SK-N-SH (cell line): ENCODE data around the gene ADGRB2. TPM values are rescaled to one million over a fixed set of nuclear protein-coding genes. Genes with fewer than 3 reads are reported as not detected.

Source experiments
- CTCF ChIA-PET: fragments of 300-600, 350-600 bp; formaldehyde crosslinking; extraction: SDS; loops from one replicate; lab custom pipeline; 2021; lab: Yijun Ruan, JAX
- POLR2A ChIA-PET: fragments of 350-600 bp; sonication (Branson Sonifier 250); formaldehyde crosslinking; extraction: SDS; loops from one replicate; lab custom pipeline; 2020; ENCODE audit warnings: antibody characterized with exemption, inconsistent platforms; lab: Yijun Ruan, JAX
- DNase-seq: peaks from one replicate; pipeline ENCODE4 v3.0.0; 2012
- H2AFZ ChIP-seq: fragments of 200-600 bp; sonication (generic); 2 replicates; pipeline ENCODE4 v1.8.1; 2016; ENCODE audit warnings: antibody characterized with exemption, mild to moderate bottlenecking, low read depth
- H3F3A ChIP-seq: fragments of 200-600 bp; sonication (generic); replicated peaks from 2 replicates; pipeline ENCODE3; 2016; ENCODE audit warnings: antibody characterized with exemption, mild to moderate bottlenecking; ENCODE audit not compliant: insufficient read depth
- H3K27ac ChIP-seq, 2 experiments: fragments of 200-500 bp in 1 of 2; fragments of 200-600 bp in 1 of 2; sonication (Bioruptor generic) in 1 of 2; sonication (generic), shearing (Covaris generic) in 1 of 2; 2 replicates each; pipeline versions ENCODE4 v1.5.1 to v1.6.1; 2014 to 2016; ENCODE audit warnings: low read depth in 2 of 2, inconsistent platforms in 1 of 2, low read length in 1 of 2, mild to moderate bottlenecking in 1 of 2, mixed read lengths in 1 of 2
- H3K27me3 ChIP-seq: fragments of 200-600 bp; sonication (generic), shearing (Covaris generic); 2 replicates; pipeline ENCODE4 v1.6.1; 2016; ENCODE audit warnings: mixed run types; ENCODE audit not compliant: insufficient read depth
- H3K36me3 ChIP-seq, 2 experiments: fragments of 200-500 bp in 1 of 2; fragments of 200-600 bp in 1 of 2; sonication (Bioruptor generic) in 1 of 2; sonication (generic) in 1 of 2; replicated peaks in 1 of 2; 2 replicates each; pipeline versions ENCODE3 to v1.5.1; 2014 to 2016; ENCODE audit warnings: low read length in 1 of 2, mild to moderate bottlenecking in 1 of 2; ENCODE audit not compliant: insufficient read depth in 2 of 2, control insufficient read depth in 1 of 2
- H3K4me1 ChIP-seq, 2 experiments: fragments of 200-500 bp in 1 of 2; fragments of 200-600 bp in 1 of 2; sonication (Bioruptor generic) in 1 of 2; sonication (generic), shearing (Covaris generic) in 1 of 2; 2 replicates each; pipeline versions ENCODE4 v1.5.1 to v1.6.1; 2014 to 2016; ENCODE audit warnings: low read depth in 1 of 2, low read length in 1 of 2, mixed run types in 1 of 2; ENCODE audit not compliant: insufficient read depth in 2 of 2, control insufficient read depth in 1 of 2
- H3K4me2 ChIP-seq: fragments of 200-600 bp; sonication (generic), shearing (Covaris generic); 2 replicates; pipeline ENCODE4 v1.6.1; 2017; ENCODE audit warnings: mixed run types
- H3K4me3 ChIP-seq, 2 experiments: fragments of 200-500 bp in 1 of 2; fragments of 200-600 bp in 1 of 2; sonication (Bioruptor generic) in 1 of 2; sonication (generic), shearing (Covaris generic) in 1 of 2; 2 replicates each; pipeline versions ENCODE4 v1.5.1 to v1.8.1; 2014 to 2016; ENCODE audit warnings: low read depth in 2 of 2, inconsistent platforms in 1 of 2, low read length in 1 of 2, mild to moderate bottlenecking in 1 of 2, mixed read lengths in 1 of 2, moderate library complexity in 1 of 2
- H3K79me2 ChIP-seq: fragments of 200-600 bp; sonication (generic); 2 replicates; pipeline ENCODE4 v1.8.1; 2017; ENCODE audit warnings: mild to moderate bottlenecking; ENCODE audit not compliant: insufficient read depth
- H3K9ac ChIP-seq: fragments of 200-600 bp; sonication (generic); 2 replicates; pipeline ENCODE4 v1.6.1; 2017; ENCODE audit warnings: mixed run types
- H3K9me2 ChIP-seq: fragments of 200-600 bp; sonication (generic); 2 replicates; pipeline ENCODE4 v1.6.1; 2017; ENCODE audit warnings: mixed run types
- H3K9me3 ChIP-seq: fragments of 200-600 bp; sonication (generic); 2 replicates; pipeline ENCODE4 v1.6.1; 2017; ENCODE audit warnings: mixed run types, mild to moderate bottlenecking, moderate library complexity
- H4K20me1 ChIP-seq: fragments of 200-600 bp; sonication (generic); 2 replicates; pipeline ENCODE4 v1.6.1; 2017; ENCODE audit warnings: mild to moderate bottlenecking, mixed run types; ENCODE audit not compliant: insufficient read depth
- CHD2 ChIP-seq: fragments of 150-350 bp; IDR thresholded peaks from 2 replicates; pipeline ENCODE4 v1.6.1; 2018; ENCODE audit warnings: low read length; ENCODE audit not compliant: partially characterized antibody
- EP300 ChIP-seq, 2 experiments: IDR thresholded peaks; 2 replicates each; pipeline versions ENCODE4 v1.4.0 to v1.6.1; 2012; ENCODE audit warnings: borderline replicate concordance in 1 of 2, low read depth in 1 of 2, low read length in 1 of 2
- EZH2phosphoT487 ChIP-seq: fragments of 200-600 bp; sonication (generic); IDR thresholded peaks from 2 replicates; pipeline ENCODE4 v1.6.1; 2017; ENCODE audit warnings: low read depth, mixed run types, mild to moderate bottlenecking, antibody characterized with exemption, moderate library complexity, borderline replicate concordance
- FOSL2 ChIP-seq: IDR thresholded peaks from 2 replicates; pipeline ENCODE4 v1.4.0; 2012; ENCODE audit warnings: low read depth, mild to moderate bottlenecking, moderate library complexity, borderline replicate concordance
- FOXJ3 ChIP-seq: sonication (generic); formaldehyde crosslinking; IDR thresholded peaks from 2 replicates; pipeline ENCODE4 v1.5.1; 2020; ENCODE audit warnings: mild to moderate bottlenecking, missing genetic modification reagents
- GABPA ChIP-seq: IDR thresholded peaks from 2 replicates; pipeline ENCODE4 v1.4.0; 2012; ENCODE audit warnings: low read depth, mild to moderate bottlenecking
- MEF2A ChIP-seq: IDR thresholded peaks from 2 replicates; pipeline ENCODE4 v1.4.0; 2012; ENCODE audit warnings: low read depth, borderline replicate concordance
- MXI1 ChIP-seq: IDR thresholded peaks from 2 replicates; pipeline ENCODE4 v1.6.1; 2012; ENCODE audit warnings: mild to moderate bottlenecking, low read depth, low read length, improper control_type of control experiment
- NFIC ChIP-seq: IDR thresholded peaks from 2 replicates; pipeline ENCODE4 v1.4.0; 2012; ENCODE audit warnings: borderline replicate concordance
- PBX3 ChIP-seq: IDR thresholded peaks from 2 replicates; pipeline ENCODE4; 2012
- POLR2AphosphoS5 ChIP-seq: IDR thresholded peaks from 2 replicates; pipeline ENCODE4 v1.6.1; 2012; ENCODE audit warnings: low read depth, low read length
- RAD21 ChIP-seq: IDR thresholded peaks from 2 replicates; pipeline ENCODE4 v1.6.1; 2012; ENCODE audit warnings: mild to moderate bottlenecking, low read length
- RXRA ChIP-seq: IDR thresholded peaks from 2 replicates; pipeline ENCODE4 v1.4.0; 2012; ENCODE audit warnings: low read depth, mild to moderate bottlenecking, borderline replicate concordance
- SIN3A ChIP-seq: IDR thresholded peaks from 2 replicates; pipeline ENCODE4 v1.6.1; 2012; ENCODE audit warnings: low read depth, mild to moderate bottlenecking, low read length, moderate library complexity, borderline replicate concordance
- SMC3 ChIP-seq: IDR thresholded peaks from 2 replicates; pipeline ENCODE4 v1.6.1; 2012; ENCODE audit warnings: low read depth, low read length, improper control_type of control experiment
- TCF12 ChIP-seq: IDR thresholded peaks from 2 replicates; pipeline ENCODE4 v1.4.0; 2012
- TEAD4 ChIP-seq: IDR thresholded peaks from 2 replicates; pipeline ENCODE4 v1.4.0; 2012; ENCODE audit warnings: mild to moderate bottlenecking, borderline replicate concordance; ENCODE audit not compliant: insufficient read depth
- USF1 ChIP-seq: IDR thresholded peaks from 2 replicates; pipeline ENCODE4 v1.4.0; 2012; ENCODE audit warnings: low read depth, borderline replicate concordance
- USF2 ChIP-seq: fragments of 150-350 bp; IDR thresholded peaks from 2 replicates; pipeline ENCODE4 v1.6.1; 2017; ENCODE audit warnings: antibody characterized with exemption, low read length, low read depth, borderline replicate concordance
- WGBS: methylation state at CpG from one replicate; pipeline ENCODE4 v1.1.6; 2017; ENCODE audit warnings: low lambda C conversion rate; 5-methylcytosine and 5-hydroxymethylcytosine counted together
- polyA plus RNA-seq, 3 experiments: library from polyadenylated mRNA; depleted of rRNA; stranded (reverse); fragments of >200 nt; gene quantifications; 2 replicates each; pipeline ENCODE4 v1.2.3, GENCODE V29; 2012

Gene ADGRB2
- polyA plus RNA-seq, 1 of the 3 experiments (the other 2 are of a cell fraction), result 13.0 TPM

- H3K4me2 ChIP-seq, result peak overlapping the region; percentile 57; the same call in 1 of the 2 replicates
- H3K79me2 ChIP-seq, result no peaks in the 10 kb centered on the region
- ChIA-PET POLR2A (interaction anchor here (1.8 kb wide), 1 partner anchor 86 kb away, joined by 5 read pairs; no protein-coding TSS in a partner anchor), CTCF (interaction anchor here (0.8 to 10.2 kb wide), 10 partner anchors 11 to 140 kb away, joined by 3 to 116 read pairs (median 4); no protein-coding TSS in a partner anchor)
- no peak overlapping the region for H2AFZ ChIP-seq
- H3K36me3 ChIP-seq, result no peaks in the 10 kb centered on the region
- H3K27ac ChIP-seq, result peak overlapping the region; percentile 76 to 84; a peak in 2 of 4 replicates
- H4K20me1 ChIP-seq, result no peaks in the 10 kb centered on the region
- peak overlapping the region in 1 of 2 experiments; percentile 47; a peak in 2 of 4 replicates for H3K4me3 ChIP-seq
- no peak for TF ChIP-seq FOXJ3 (CRISPR knock-in tag)
- TF ChIP-seq USF1, result no peak
- 0 out of 2 replicates have a peak, but pooled peaks have one; percentile 7 for TF ChIP-seq MXI1
- peak; percentile 49 for DNase-seq
- H3K9me3 ChIP-seq, result no peaks in the 10 kb centered on the region
- no peaks in the 10 kb centered on the region for H3K9me2 ChIP-seq
- 70% methylated on average over 6 of the region's 8 CpGs for WGBS
- peaks cover 37 to 72% of the 10 kb centered on the region in 2 experiments for H3K4me1 ChIP-seq
- no peaks in the 10 kb centered on the region for H3K27me3 ChIP-seq
- peaks cover 37% of the 10 kb centered on the region for H3F3A ChIP-seq
- H3K9ac ChIP-seq, result no peak overlapping the region
Observed at GRCh38 chr1:31702836-31703404, 61.2 kb downstream of the ADGRB2 start.

- H3K4me1 ChIP-seq, result peaks cover 37 to 69% of the 10 kb centered on the region in 2 experiments
- peaks cover 37% of the 10 kb centered on the region for H3F3A ChIP-seq
- DNase-seq, result peak; percentile 86
- ChIA-PET POLR2A (interaction anchor here (0.6 to 2.1 kb wide), 3 partner anchors 14 to 296 kb away, joined by 3 to 6 read pairs (median 5); no protein-coding TSS in a partner anchor), CTCF (interaction anchor here (0.6 to 10.2 kb wide), 13 partner anchors 13 to 88 kb away, joined by 3 to 116 read pairs (median 4); no protein-coding TSS in a partner anchor)
- H3K4me3 ChIP-seq, result no peak overlapping the region
- no peaks in the 10 kb centered on the region for H3K79me2 ChIP-seq
- peak overlapping the region; percentile 20; the same call in 1 of the 2 replicates for H3K9ac ChIP-seq
- TF ChIP-seq USF2, result no peak
- peak; percentile 89 for TF ChIP-seq TCF12
- TF ChIP-seq NFIC, result peak; percentile 100
- TF ChIP-seq MXI1, result no peak
- TF ChIP-seq CHD2, result peak; percentile 80
- TF ChIP-seq EP300 (IDR thresholded peaks at IDR 0.05; ENCODE audit: borderline replicate concordance in 1 of 2, low read depth in 1 of 2, low read length in 1 of 2), result peak; percentile 60 to 76; a peak in 3 of 4 replicates
- peak; percentile 93 for TF ChIP-seq FOSL2
- no peak for TF ChIP-seq EZH2phosphoT487
- TF ChIP-seq PBX3, result no peak; the same call in none of the 2 replicates
- TF ChIP-seq MEF2A, result no peak
- TF ChIP-seq RXRA, result peak; percentile 89; the same call in 1 of the 2 replicates
- 0 out of 2 replicates have a peak, but pooled peaks have one; percentile 68 for TF ChIP-seq TEAD4
- no peak for TF ChIP-seq SIN3A
- TF ChIP-seq RAD21, result no peak; the same call in 1 of the 2 replicates
- TF ChIP-seq POLR2AphosphoS5, result peak; percentile 46; the same call in 1 of the 2 replicates
- no peak for TF ChIP-seq SMC3
- no peak for TF ChIP-seq GABPA
- H2AFZ ChIP-seq, result peak overlapping the region; percentile 6; the same call in 1 of the 2 replicates
- no peaks in the 10 kb centered on the region for H3K27me3 ChIP-seq
- peak overlapping the region; percentile 57 for H3K4me2 ChIP-seq
- peak overlapping the region; percentile 76 to 84 for H3K27ac ChIP-seq
- WGBS, result 15% methylated on average over 10 of the region's 10 CpGs
- H4K20me1 ChIP-seq, result no peaks in the 10 kb centered on the region
- H3K36me3 ChIP-seq, result no peaks in the 10 kb centered on the region
- H3K9me3 ChIP-seq, result no peaks in the 10 kb centered on the region
- H3K9me2 ChIP-seq, result no peaks in the 10 kb centered on the region
Observed at GRCh38 chr1:31701091-31701736, 62.9 kb downstream of the ADGRB2 start.
